Activated naive CD8-positive, alpha-beta T cell (primary cell): ENCODE data around the gene THNSL1.
"Not testable (repeated sequence)": the region's sequence is repeated elsewhere in the genome, so short reads cannot be mapped to it uniquely, and the experiment has no call there.

Experiments used
- H3K27ac Mint-ChIP-seq: one replicate; pipeline ENCODE4 v1.8.0; 2021; ENCODE audit warnings: mixed read lengths
- H3K27me3 Mint-ChIP-seq: one replicate; pipeline ENCODE4 v1.8.0; 2021; ENCODE audit warnings: mixed read lengths
- H3K36me3 Mint-ChIP-seq: one replicate; pipeline ENCODE4 v1.8.0; 2021; ENCODE audit warnings: mixed read lengths
- H3K4me1 Mint-ChIP-seq: one replicate; pipeline ENCODE4 v1.8.0; 2021; ENCODE audit warnings: low read depth, mixed read lengths
- H3K4me3 Mint-ChIP-seq: one replicate; pipeline ENCODE4 v1.8.0; 2021; ENCODE audit warnings: mild to moderate bottlenecking, mixed read lengths
- H3K9me3 Mint-ChIP-seq: one replicate; pipeline ENCODE4 v1.8.0; 2021; ENCODE audit warnings: low read depth, mixed read lengths

The THNSL1 gene, protein sequence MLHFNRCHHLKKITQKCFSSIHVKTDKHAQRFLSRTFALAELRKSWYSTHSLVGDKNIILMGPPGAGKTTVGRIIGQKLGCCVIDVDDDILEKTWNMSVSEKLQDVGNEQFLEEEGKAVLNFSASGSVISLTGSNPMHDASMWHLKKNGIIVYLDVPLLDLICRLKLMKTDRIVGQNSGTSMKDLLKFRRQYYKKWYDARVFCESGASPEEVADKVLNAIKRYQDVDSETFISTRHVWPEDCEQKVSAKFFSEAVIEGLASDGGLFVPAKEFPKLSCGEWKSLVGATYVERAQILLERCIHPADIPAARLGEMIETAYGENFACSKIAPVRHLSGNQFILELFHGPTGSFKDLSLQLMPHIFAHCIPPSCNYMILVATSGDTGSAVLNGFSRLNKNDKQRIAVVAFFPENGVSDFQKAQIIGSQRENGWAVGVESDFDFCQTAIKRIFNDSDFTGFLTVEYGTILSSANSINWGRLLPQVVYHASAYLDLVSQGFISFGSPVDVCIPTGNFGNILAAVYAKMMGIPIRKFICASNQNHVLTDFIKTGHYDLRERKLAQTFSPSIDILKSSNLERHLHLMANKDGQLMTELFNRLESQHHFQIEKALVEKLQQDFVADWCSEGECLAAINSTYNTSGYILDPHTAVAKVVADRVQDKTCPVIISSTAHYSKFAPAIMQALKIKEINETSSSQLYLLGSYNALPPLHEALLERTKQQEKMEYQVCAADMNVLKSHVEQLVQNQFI

DNA sequence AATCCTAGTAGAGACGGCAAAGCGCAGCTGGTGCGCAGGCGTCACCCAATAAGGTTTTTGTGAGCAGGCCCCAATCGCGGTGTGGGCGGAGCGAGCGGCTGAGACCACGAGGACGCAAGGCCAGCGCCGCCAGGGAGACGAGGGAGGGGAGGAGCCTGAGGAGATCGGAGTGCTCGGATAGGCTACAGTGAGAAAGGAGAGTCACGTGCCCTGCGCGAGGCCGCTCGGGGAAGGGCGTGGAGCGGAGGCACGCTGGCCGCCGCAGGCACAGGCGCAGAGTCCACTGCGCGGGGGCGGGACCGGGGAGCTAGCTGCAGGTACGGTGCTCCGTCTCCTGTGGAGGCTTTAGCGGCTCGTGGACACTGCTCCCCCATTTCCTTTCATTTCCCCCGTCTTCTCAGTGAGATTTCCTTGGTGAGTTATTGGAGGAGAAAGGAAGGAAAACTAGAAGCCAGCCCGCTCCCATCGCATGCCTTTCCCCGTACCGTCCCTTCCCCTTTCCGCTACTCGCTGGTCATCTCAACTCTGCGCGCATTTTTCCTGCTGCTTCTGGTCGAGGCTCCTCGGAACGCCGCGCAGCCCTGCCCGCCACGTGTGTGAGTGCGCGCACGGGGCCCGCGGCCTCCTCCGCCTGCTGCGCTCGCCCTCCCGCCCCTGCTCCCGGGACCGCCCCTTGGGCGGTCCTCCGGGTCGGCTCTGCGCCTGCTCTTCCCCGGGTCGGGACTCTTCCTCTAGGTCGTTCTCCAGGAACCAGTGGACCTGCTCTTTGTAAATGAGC lies at the start of gene THNSL1:
Gene THNSL1, plus strand, starts transcription at position 237 of the 778 bp plus-strand sequence. CDS start 6,612 bp downstream, outside the sequence.
- Mint-ChIP-seq H3K4me1 (peaks cover 34% of the 10 kb centered on the region), H3K27ac (peak within 1 kb of the TSS; percentile 100), H3K4me3 (peak within 1 kb of the TSS; percentile 99), H3K36me3 (peaks cover 2% of the 10 kb centered on the region), H3K9me3 (no peaks in the 10 kb centered on the region), H3K27me3 (no peaks in the 10 kb centered on the region)

DNA sequence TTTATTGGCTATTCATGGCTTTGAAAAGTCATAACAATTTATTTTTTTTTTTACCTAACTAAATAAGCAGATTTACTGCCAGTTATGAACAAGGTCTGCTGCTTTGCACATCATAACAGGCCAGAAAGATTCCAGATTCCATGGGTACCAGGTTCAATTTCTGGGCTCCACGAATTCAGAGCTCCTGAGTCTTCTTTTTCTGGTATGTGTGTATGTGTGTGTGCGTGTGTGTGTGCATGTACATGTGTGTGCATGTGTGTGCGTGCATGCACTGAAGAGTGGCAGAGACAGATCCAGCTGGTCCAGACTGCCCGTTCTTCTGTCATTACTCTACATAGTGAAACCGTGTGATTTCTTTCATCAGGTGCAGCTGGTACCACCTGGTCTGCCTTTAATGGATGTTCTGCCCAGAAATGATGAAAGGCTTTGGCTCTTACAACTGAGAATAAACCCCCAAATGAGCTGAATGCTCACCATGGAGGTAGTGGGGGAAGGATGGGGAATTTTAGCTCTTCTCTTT lies 49.4 kb upstream of the THNSL1 start:
- H3K36me3 Mint-ChIP-seq = peaks cover 5% of the 10 kb centered on the region
- no peaks in the 10 kb centered on the region for H3K9me3 Mint-ChIP-seq
- H3K4me3 Mint-ChIP-seq = no peak overlapping the region
- no peaks in the 10 kb centered on the region for H3K27me3 Mint-ChIP-seq
- no peak overlapping the region for H3K27ac Mint-ChIP-seq
- peaks cover 2% of the 10 kb centered on the region for H3K4me1 Mint-ChIP-seq

DNA sequence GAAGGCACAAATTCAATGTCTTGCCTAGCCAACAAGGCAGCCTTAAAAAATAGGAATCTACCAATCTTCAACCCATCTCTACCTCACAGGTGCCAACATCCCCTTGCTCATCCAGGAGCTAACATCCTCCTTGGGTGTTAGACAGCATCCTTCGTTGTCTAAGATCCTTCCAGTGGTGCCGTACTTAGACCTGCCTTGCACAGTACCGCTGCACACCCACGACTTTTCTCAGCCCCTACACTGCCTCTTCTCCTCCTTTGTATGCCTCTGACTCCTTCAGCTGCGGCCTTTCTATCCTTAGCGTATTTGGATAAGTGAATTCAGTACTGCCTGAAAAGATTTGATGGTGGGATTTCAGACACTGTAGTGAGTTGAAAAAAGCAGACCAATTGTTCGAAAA lies 48.1 kb upstream of the THNSL1 start:
- H3K9me3 Mint-ChIP-seq = no peaks in the 10 kb centered on the region
- H3K4me1 Mint-ChIP-seq = peaks cover 2% of the 10 kb centered on the region
- peaks cover 3% of the 10 kb centered on the region for H3K36me3 Mint-ChIP-seq
- H3K27me3 Mint-ChIP-seq = no peaks in the 10 kb centered on the region
- H3K27ac Mint-ChIP-seq = no peak overlapping the region
- no peak overlapping the region for H3K4me3 Mint-ChIP-seq

DNA sequence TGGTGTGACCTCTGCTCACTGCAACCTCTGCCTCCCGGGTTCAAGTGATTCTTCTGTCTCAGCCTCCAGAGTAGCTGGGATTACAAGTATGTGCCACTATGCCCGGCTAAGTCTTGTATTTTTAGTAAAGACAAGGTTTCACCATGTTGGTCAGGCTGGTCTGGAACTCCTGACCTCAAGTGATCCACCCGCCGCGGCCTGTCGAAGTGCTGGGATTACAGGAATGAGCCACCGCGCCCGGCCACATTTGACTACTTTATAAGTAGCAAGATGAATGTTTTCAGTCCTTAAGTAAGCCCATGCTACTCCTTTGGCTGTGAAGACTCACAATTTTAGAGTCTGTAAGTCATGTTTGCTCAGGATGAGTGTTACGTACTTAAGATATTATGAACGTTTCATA lies 47.5 kb upstream of the THNSL1 start:
- not testable (repeated sequence) for H3K4me1 Mint-ChIP-seq, H3K36me3 Mint-ChIP-seq

DNA sequence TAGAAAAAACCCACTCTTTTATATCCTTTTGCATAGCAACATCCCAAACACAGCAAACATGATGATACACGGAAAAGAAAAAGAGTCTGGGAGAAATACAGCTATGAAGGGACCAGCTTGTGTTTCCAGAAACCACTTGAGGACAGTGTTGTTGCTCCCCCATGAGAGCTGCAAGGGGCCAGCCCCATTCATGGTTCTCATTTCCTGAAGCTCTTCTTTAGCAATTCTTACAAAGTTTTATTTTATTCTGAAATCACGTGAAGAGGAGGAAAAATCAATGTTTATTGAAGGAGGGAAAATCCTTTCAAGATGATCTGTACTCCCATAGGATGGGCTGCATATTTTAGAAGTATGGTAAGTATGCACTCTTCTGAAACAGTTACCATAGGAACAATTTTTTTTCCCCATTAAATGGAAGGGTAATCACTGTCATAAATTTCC lies 46.6 kb upstream of the THNSL1 start:
- Mint-ChIP-seq H3K4me1 (peaks cover 2% of the 10 kb centered on the region), H3K4me3 (no peak overlapping the region), H3K27ac (no peak overlapping the region), H3K36me3 (peaks cover 3% of the 10 kb centered on the region), H3K9me3 (no peaks in the 10 kb centered on the region), H3K27me3 (no peaks in the 10 kb centered on the region)

More for the DNA sequence above, 47.5 kb upstream of the THNSL1 start:
- H3K4me3 Mint-ChIP-seq, H3K27ac Mint-ChIP-seq, H3K27me3 Mint-ChIP-seq, H3K9me3 Mint-ChIP-seq: not testable (repeated sequence)

DNA sequence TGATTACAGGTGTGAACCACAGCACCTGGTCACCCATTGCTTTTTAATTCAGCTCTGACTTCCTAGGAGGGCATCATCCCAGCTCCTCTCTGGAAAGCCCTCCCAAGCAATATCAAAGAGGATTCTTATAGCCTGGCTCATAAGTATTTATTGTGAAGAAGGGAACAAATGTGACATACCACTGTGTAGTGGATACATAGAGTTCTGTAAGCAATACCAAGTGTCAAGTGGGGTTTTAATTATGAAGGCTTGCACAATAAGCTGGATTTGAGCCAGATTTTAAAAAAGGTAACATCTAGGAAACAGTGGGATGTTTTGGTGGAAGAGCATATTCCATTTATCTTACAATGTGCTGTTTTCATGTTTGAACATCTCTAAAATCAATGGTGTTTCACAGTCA lies 45.0 kb upstream of the THNSL1 start:
- peaks cover 2% of the 10 kb centered on the region for H3K4me1 Mint-ChIP-seq
- no peaks in the 10 kb centered on the region for H3K9me3 Mint-ChIP-seq
- H3K36me3 Mint-ChIP-seq = no peaks in the 10 kb centered on the region
- H3K27me3 Mint-ChIP-seq = no peaks in the 10 kb centered on the region
- H3K27ac Mint-ChIP-seq = no peak overlapping the region
- no peak overlapping the region for H3K4me3 Mint-ChIP-seq

DNA sequence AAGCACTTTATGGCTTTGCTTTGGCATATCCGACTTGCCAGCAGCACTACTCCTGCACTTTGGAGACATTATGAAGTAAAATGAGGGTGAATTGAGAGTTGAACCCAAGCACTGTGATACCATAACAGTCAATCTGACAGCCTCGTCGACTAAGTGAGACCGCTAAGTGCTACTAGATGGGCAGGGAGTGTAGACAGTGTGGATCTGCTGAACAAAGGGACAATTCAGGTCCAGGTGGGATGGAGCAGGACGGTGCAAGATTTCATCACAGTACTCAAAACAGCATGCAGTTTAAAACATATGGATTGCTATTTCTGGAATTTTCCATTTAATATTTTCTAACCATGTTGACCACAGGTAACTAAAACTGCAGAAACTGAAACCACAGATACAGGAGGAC lies 43.2 kb upstream of the THNSL1 start:
- Mint-ChIP-seq H3K9me3 (no peaks in the 10 kb centered on the region), H3K36me3 (no peaks in the 10 kb centered on the region), H3K4me1 (peaks cover 2% of the 10 kb centered on the region), H3K27ac (no peak overlapping the region), H3K27me3 (no peaks in the 10 kb centered on the region), H3K4me3 (no peak overlapping the region)

DNA sequence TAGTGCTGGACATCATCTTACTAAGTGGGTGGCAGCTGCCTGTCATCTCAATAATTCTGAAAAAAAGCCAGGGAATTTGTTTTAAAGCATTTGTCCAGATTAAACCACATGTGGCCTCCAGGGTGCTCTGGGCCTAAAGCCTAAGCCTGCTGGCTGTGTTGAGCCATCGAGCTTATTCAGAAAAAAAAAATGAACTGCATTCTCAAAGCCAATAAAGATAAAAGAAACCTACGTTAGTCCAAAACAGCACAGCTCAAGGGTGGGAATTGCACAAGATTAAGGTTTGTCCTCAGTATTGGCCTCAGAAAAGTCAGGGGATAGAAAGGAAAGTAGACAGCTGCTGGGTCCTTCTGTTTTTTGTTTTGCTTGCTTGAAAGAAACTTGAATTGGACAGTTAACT lies 41.4 kb upstream of the THNSL1 start:
- H3K27ac Mint-ChIP-seq = no peak overlapping the region
- H3K4me3 Mint-ChIP-seq = no peak overlapping the region
- H3K27me3 Mint-ChIP-seq = no peaks in the 10 kb centered on the region
- H3K4me1 Mint-ChIP-seq = peaks cover 3% of the 10 kb centered on the region
- no peaks in the 10 kb centered on the region for H3K36me3 Mint-ChIP-seq
- no peaks in the 10 kb centered on the region for H3K9me3 Mint-ChIP-seq

DNA sequence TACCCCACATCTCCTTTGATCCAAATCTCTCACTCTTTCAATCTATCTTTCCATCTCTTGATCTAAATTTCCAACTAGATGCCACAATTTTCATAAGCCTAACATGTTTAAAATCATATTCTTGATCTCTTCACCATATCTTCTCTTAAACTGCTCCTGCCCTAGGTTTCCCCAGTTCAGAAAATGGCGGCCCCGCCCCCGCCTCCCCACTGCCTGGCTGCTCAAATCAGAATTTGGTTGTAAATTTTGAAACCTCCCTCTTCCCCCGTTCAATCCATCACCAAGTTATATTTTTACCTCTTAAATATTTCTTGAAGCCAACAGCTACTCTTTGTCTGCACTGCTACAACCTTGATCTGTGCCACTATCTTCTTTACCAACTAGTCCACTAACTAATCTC lies 36.7 kb upstream of the THNSL1 start:
- peaks cover 15% of the 10 kb centered on the region for H3K4me1 Mint-ChIP-seq
- H3K4me3 Mint-ChIP-seq = no peak overlapping the region
- H3K9me3 Mint-ChIP-seq = no peaks in the 10 kb centered on the region
- no peaks in the 10 kb centered on the region for H3K36me3 Mint-ChIP-seq
- H3K27ac Mint-ChIP-seq = no peak overlapping the region
- H3K27me3 Mint-ChIP-seq = no peaks in the 10 kb centered on the region

DNA sequence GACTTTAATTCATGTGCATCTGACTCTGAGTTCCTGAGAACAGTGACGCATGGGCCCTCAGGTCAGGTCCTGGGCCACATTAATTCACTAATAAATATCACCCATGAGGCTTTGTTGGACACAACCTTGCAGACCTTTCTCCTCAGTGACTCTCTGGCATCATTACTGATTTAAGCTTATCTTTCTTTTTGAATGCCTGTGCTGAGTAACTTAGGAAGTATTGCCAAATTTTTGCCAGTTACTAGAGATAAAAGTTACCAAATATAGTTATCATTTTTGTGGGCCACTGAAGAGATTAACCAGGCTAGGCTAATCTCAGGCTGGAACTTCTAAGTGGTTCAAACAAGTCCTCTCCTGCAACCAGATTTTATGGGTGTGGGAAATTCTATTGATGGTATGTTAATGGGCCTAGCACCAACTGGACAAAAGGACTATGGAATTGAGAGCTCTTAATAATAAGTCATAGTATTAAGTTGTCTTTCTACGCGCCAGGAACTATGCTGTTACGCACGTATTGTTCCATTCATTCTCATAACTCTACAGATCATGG lies 35.2 kb upstream of the THNSL1 start:
- H3K27ac Mint-ChIP-seq = no peak overlapping the region
- H3K4me3 Mint-ChIP-seq = no peak overlapping the region
- H3K9me3 Mint-ChIP-seq = no peaks in the 10 kb centered on the region
- H3K36me3 Mint-ChIP-seq = no peaks in the 10 kb centered on the region
- H3K27me3 Mint-ChIP-seq = no peaks in the 10 kb centered on the region
- H3K4me1 Mint-ChIP-seq = peaks cover 15% of the 10 kb centered on the region

DNA sequence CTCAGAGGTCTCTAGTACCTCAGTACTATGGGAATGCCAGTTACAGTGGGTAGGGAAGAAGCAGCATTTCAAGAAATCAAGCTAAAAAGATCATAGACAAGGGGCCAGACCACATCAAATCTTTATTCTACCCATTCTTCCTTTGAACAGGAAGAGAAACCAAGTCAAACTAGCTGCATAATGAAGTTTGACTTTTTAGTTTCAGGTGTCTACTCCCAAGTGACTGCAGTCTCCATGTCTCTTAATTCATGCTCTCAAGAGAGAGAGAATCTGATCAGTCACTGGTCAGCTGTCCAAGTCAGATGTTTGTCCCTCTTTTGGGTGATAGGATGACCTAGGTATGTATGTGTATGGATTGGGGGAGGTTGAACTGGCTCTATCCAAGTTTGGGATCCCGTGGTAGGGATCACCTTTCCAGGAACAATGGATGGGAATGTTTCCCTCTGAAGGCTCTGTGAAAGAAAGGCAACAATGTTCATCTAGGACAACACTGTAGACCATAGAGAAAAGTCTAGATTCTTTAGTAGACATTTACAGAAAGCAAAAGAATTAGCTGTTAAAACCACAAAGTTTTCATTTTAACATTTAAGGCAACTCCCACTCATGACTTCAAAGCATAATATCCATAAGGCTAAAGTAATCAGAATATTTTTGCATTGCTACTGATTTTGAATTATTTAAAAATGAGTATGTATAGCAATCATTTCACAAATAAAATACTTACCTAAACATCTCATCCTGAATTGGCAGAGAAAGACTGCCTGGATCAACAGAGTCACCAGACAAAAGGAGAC lies 33.9 kb upstream of the THNSL1 start:
- H3K36me3 Mint-ChIP-seq = no peaks in the 10 kb centered on the region
- peaks cover 15% of the 10 kb centered on the region for H3K4me1 Mint-ChIP-seq
- H3K9me3 Mint-ChIP-seq = no peaks in the 10 kb centered on the region
- no peak overlapping the region for H3K4me3 Mint-ChIP-seq
- no peak overlapping the region for H3K27ac Mint-ChIP-seq
- H3K27me3 Mint-ChIP-seq = no peaks in the 10 kb centered on the region

DNA sequence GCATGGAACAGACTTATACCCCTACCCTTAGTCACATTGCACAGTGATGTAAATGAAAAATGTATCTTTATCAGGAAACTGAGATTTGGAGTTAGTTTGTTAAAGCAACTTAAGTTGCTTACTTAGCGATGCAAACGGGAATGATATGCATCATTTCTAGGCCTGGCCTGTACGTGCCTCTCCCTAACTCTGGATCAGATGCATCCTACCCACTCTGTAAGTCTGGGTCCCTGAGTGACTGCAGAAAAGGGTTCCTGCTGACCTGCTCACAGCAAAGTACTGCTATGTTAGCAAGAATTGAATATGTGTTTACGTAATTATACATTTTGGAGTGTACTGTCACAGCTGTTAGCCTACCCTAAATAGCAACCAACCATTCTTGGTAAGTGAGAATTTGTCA lies 33.3 kb upstream of the THNSL1 start:
- no peak overlapping the region for H3K27ac Mint-ChIP-seq

DNA sequence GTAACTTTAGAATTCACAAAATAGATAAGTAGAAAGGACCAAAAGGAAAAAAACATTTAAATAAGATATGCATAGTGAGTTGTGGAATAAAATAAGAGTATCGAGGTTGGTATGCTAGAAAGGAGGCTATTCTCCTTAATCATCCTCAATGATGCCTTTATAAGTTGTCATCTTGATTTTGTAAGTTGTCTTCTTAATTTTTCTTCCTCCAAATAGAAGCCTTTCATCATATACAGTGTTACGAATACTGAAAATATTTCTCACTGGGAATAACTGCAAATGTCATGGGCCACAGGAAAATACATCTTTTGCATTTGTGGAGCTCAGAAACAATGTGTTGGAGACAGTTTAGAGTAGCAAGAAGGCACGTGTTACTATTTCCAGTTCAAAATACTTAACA lies 32.5 kb upstream of the THNSL1 start:
- Mint-ChIP-seq H3K27ac (no peak overlapping the region), H3K4me3 (no peak overlapping the region), H3K9me3 (no peaks in the 10 kb centered on the region), H3K4me1 (peaks cover 13% of the 10 kb centered on the region), H3K27me3 (no peaks in the 10 kb centered on the region), H3K36me3 (no peaks in the 10 kb centered on the region)

More for the DNA sequence above, 33.3 kb upstream of the THNSL1 start:
- no peaks in the 10 kb centered on the region for H3K27me3 Mint-ChIP-seq
- peaks cover 15% of the 10 kb centered on the region for H3K4me1 Mint-ChIP-seq
- no peak overlapping the region for H3K4me3 Mint-ChIP-seq
- no peaks in the 10 kb centered on the region for H3K36me3 Mint-ChIP-seq
- no peaks in the 10 kb centered on the region for H3K9me3 Mint-ChIP-seq

DNA sequence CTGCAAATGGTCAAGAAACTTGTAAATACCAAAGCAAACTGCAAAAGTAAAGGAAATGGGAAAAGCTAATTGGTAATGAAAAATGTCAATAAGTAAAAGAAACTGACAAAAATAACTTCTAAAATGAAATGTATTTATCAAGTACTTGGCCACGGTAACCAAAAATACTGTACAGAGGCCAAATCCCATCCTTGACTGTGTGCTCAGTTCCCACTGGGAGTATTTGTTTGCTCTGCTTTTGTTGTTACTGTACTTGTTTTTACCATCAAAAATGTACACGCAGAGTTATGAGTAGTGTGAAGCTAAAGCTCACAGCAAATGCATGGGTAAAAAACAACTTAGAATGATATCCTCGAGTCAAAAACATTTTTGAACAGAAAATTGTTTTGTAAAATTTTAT lies 31.5 kb upstream of the THNSL1 start:
- H3K9me3 Mint-ChIP-seq = no peaks in the 10 kb centered on the region
- H3K4me3 Mint-ChIP-seq = no peak overlapping the region
- H3K36me3 Mint-ChIP-seq = no peaks in the 10 kb centered on the region
- H3K27me3 Mint-ChIP-seq = no peaks in the 10 kb centered on the region
- no peak overlapping the region for H3K27ac Mint-ChIP-seq
- H3K4me1 Mint-ChIP-seq = peaks cover 13% of the 10 kb centered on the region
